HepG2 (cell line): ENCODE measurements around the gene SMIM36. TPM values are rescaled to one million over a fixed set of nuclear protein-coding genes. Genes with fewer than 3 reads are reported as not detected.

Experiments used
- CREB1 ChIP-seq, 2 experiments: fragments of 450-650 bp in 1 of 2; IDR thresholded peaks; 2 replicates each; pipeline ENCODE4 v1.6.1; 2016 to 2017; ENCODE audit warnings: control low read depth in 1 of 2, mild to moderate bottlenecking in 1 of 2, missing compliant biosample characterization in 1 of 2, missing genetic modification characterization in 1 of 2
- ELF3 ChIP-seq: IDR thresholded peaks from 2 replicates; pipeline ENCODE4 v1.6.1; 2016; ENCODE audit warnings: missing genetic modification reagents, missing compliant biosample characterization
- ERF ChIP-seq: IDR thresholded peaks from 2 replicates; pipeline ENCODE4 v1.6.1; 2018; ENCODE audit warnings: missing biosample characterization, missing genetic modification reagents
- HDAC6 ChIP-seq: fragments of 200-600 bp; sonication (generic); IDR thresholded peaks from 2 replicates; pipeline ENCODE4 v1.7.0; 2017; ENCODE audit warnings: mild to moderate bottlenecking, antibody characterized with exemption, low read length, low read depth
- HNRNPLL ChIP-seq: fragments of 200-400 bp; formaldehyde crosslinking; IDR thresholded peaks from 2 replicates; pipeline ENCODE4 v1.6.1; 2017; ENCODE audit warnings: mild to moderate bottlenecking, low read depth, low read length; ENCODE audit not compliant: poor library complexity, severe bottlenecking
- JDP2 ChIP-seq: sonication (generic); formaldehyde crosslinking; IDR thresholded peaks from 2 replicates; pipeline ENCODE4 v1.8.1; 2022; ENCODE audit warnings: missing genetic modification reagents, borderline replicate concordance
- MED1 ChIP-seq: sonication (generic); formaldehyde crosslinking; IDR thresholded peaks from 2 replicates; pipeline ENCODE4 v1.4.0; 2020; ENCODE audit warnings: missing genetic modification reagents
- PPARG ChIP-seq: conservative IDR thresholded peaks from 2 replicates; pipeline ENCODE4 v1.6.1; 2016; ENCODE audit warnings: missing biosample characterization, missing genetic modification reagents
- RXRA ChIP-seq: sonication (generic); formaldehyde crosslinking; IDR thresholded peaks from 2 replicates; pipeline ENCODE4 v1.5.1; 2020; ENCODE audit warnings: missing genetic modification reagents
- SOX13 ChIP-seq, 3 experiments: fragments of 450-650 bp in 1 of 3; sonication (generic) in 1 of 3; formaldehyde crosslinking in 1 of 3; IDR thresholded peaks in 2 of 3; conservative IDR thresholded peaks in 1 of 3; 2 replicates each; pipeline versions ENCODE4 v1.5.0 to v1.6.1; 2016 to 2020; ENCODE audit warnings: antibody characterized with exemption in 1 of 3, mild to moderate bottlenecking in 1 of 3, missing compliant biosample characterization in 1 of 3, missing genetic modification reagents in 1 of 3, moderate library complexity in 1 of 3
- ZKSCAN1 ChIP-seq: fragments of 150-350 bp; IDR thresholded peaks from 2 replicates; pipeline ENCODE4 v1.6.1; 2014; ENCODE audit warnings: low read length
- ZNF121 ChIP-seq: sonication (generic); formaldehyde crosslinking; IDR thresholded peaks from 2 replicates; pipeline ENCODE4 v1.5.0; 2020; ENCODE audit warnings: mild to moderate bottlenecking, missing genetic modification reagents
- ZNF235 ChIP-seq: sonication (generic); formaldehyde crosslinking; IDR thresholded peaks from 2 replicates; pipeline ENCODE4 v1.8.1; 2023; ENCODE audit warnings: mild to moderate bottlenecking, missing genetic modification reagents, borderline replicate concordance
- ZNF720 ChIP-seq: sonication (generic); formaldehyde crosslinking; IDR thresholded peaks from 2 replicates; pipeline ENCODE4 v1.4.0; 2020; ENCODE audit warnings: missing genetic modification reagents
- ZNF772 ChIP-seq: sonication (generic); formaldehyde crosslinking; IDR thresholded peaks from 2 replicates; pipeline ENCODE4 v1.5.0; 2020; ENCODE audit warnings: mild to moderate bottlenecking, missing genetic modification reagents
- ZNF790 ChIP-seq: sonication (generic); formaldehyde crosslinking; IDR thresholded peaks from 2 replicates; pipeline ENCODE4 v1.8.0; 2022; ENCODE audit warnings: missing genetic modification reagents, mild to moderate bottlenecking, borderline replicate concordance
- ZNF850 ChIP-seq: sonication (generic); formaldehyde crosslinking; conservative IDR thresholded peaks from 2 replicates; pipeline ENCODE4 v1.9.0; 2021; ENCODE audit warnings: mild to moderate bottlenecking, missing genetic modification reagents
- ZSCAN22 ChIP-seq: sonication (generic); formaldehyde crosslinking; IDR thresholded peaks from 2 replicates; pipeline ENCODE4 v1.4.0; 2020; ENCODE audit warnings: mild to moderate bottlenecking, missing genetic modification reagents
- polyA plus RNA-seq, 8 experiments: library from polyadenylated mRNA; depleted of rRNA in 3 of 8; stranded (reverse) in 7 of 8; unstranded in 1 of 8; fragments of >200 nt; fragmentation: Illumina TruSeq in 4 of 8; extraction: Trizol in 4 of 8; gene quantifications; 2 replicates each; pipeline versions ENCODE4 v1.2.1 to v1.2.3, GENCODE V29; 2011 to 2016; ENCODE audit warnings: low read depth in 4 of 8, missing spikeins in 1 of 8, mixed read lengths in 1 of 8; ENCODE audit not compliant: insufficient read depth in 1 of 8
- total RNA-seq, 5 experiments: library from RNA; depleted of rRNA; stranded (reverse); fragments of >200 nt; fragmentation: Illumina TruSeq; extraction: Trizol; gene quantifications; 2 replicates each; pipeline ENCODE4 v1.2.3, GENCODE V29; 2016; ENCODE audit warnings: low read depth in 1 of 5
- TF ChIP-seq, protein P1 (sequence below): sonication (generic); formaldehyde crosslinking; IDR thresholded peaks from 2 replicates; pipeline ENCODE4 v1.4.0; 2020; ENCODE audit warnings: missing genetic modification reagents, borderline replicate concordance
- TF ChIP-seq, protein P2 (sequence below): sonication (generic); formaldehyde crosslinking; IDR thresholded peaks from 2 replicates; pipeline ENCODE4 v1.4.0; 2020; ENCODE audit warnings: missing genetic modification reagents, mild to moderate bottlenecking, borderline replicate concordance
- TF ChIP-seq, protein P3 (sequence below): sonication (generic); formaldehyde crosslinking; IDR thresholded peaks from 2 replicates; pipeline ENCODE4 v1.5.0; 2020; ENCODE audit warnings: mild to moderate bottlenecking, missing genetic modification reagents, moderate library complexity
- TF ChIP-seq, protein P4 (sequence below): sonication (generic); formaldehyde crosslinking; IDR thresholded peaks from 2 replicates; pipeline ENCODE4 v1.5.0; 2020; ENCODE audit warnings: missing genetic modification reagents

SMIM36 gene
- total and polyA plus RNA-seq, 2 of the 13 experiments (the other 11 are each of a cell fraction or from before 2014, with no cell fraction given), result not detected

DNA sequence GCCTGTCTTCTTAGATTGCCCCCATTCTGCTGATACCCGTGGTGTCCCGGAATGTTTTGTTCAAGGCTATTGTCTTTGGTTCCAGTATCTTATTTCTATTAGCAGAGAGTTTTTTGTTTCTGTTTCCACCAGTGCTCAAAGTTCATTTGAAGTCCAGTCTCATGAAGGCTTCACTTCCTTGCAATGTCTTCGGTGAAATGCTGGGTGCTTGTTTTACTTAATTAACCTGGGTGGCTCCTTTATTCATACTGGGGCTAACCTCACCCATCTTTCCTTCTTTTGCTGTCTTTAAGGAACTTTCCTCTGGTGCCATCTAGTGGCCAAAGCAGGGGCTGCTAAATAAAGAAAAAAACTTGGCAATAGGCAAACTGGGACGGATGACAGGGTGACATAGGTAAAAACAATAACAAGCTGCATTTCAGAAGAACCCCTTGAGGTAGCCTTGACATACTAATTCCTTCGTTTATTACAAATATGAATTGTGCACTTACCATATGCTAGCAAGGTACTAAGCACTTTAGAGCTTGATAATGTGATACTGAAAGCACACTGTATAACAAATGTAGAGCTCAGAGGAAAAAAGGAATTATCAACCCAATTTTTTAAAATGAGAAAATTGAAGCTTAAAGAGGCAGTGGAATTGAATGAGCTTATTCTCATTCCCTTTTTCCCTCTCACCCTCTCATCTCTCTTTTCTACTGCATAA is 2.8 kb upstream of the SMIM36 start (continued):
- TF ChIP-seq, protein P1, sequence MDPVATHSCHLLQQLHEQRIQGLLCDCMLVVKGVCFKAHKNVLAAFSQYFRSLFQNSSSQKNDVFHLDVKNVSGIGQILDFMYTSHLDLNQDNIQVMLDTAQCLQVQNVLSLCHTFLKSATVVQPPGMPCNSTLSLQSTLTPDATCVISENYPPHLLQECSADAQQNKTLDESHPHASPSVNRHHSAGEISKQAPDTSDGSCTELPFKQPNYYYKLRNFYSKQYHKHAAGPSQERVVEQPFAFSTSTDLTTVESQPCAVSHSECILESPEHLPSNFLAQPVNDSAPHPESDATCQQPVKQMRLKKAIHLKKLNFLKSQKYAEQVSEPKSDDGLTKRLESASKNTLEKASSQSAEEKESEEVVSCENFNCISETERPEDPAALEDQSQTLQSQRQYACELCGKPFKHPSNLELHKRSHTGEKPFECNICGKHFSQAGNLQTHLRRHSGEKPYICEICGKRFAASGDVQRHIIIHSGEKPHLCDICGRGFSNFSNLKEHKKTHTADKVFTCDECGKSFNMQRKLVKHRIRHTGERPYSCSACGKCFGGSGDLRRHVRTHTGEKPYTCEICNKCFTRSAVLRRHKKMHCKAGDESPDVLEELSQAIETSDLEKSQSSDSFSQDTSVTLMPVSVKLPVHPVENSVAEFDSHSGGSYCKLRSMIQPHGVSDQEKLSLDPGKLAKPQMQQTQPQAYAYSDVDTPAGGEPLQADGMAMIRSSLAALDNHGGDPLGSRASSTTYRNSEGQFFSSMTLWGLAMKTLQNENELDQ (CRISPR knock-in tag), result no peak
- TF ChIP-seq ZNF772 (CRISPR knock-in tag) (no peak), HNRNPLL (no peak), HDAC6 (no peak), CREB1 (IDR thresholded peaks at IDR 0.05) (no peak), CREB1 (CRISPR knock-in tag; IDR thresholded peaks at IDR 0.05) (peak; percentile 57; the same call in 1 of the 2 replicates), PPARG (CRISPR knock-in tag) (0 out of 2 replicates have a peak, but pooled peaks have one; percentile 44), ERF (peak; percentile 57; the same call in 1 of the 2 replicates), JDP2 (CRISPR knock-in tag) (no peak), ZSCAN22 (CRISPR knock-in tag) (no peak), ZKSCAN1 (no peak), RXRA (CRISPR knock-in tag) (no peak), ZNF121 (CRISPR knock-in tag) (no peak), ZNF720 (no peak), SOX13 (IDR thresholded peaks at IDR 0.05) (no peak), SOX13 (CRISPR knock-in tag; conservative IDR thresholded peaks at IDR 0.05 in 1 of 2, IDR thresholded peaks at IDR 0.05 in 1 of 2) (peak in 1 of 2 experiments; percentile 31; a peak in 1 of 4 replicates), ZNF790 (CRISPR knock-in tag) (no peak), ZNF235 (CRISPR knock-in tag) (no peak), ZNF850 (CRISPR knock-in tag) (0 out of 2 replicates have a peak, but pooled peaks have one; percentile 14), MED1 (CRISPR knock-in tag) (peak; percentile 64), ELF3 (peak; percentile 76)
- TF ChIP-seq, protein P2, sequence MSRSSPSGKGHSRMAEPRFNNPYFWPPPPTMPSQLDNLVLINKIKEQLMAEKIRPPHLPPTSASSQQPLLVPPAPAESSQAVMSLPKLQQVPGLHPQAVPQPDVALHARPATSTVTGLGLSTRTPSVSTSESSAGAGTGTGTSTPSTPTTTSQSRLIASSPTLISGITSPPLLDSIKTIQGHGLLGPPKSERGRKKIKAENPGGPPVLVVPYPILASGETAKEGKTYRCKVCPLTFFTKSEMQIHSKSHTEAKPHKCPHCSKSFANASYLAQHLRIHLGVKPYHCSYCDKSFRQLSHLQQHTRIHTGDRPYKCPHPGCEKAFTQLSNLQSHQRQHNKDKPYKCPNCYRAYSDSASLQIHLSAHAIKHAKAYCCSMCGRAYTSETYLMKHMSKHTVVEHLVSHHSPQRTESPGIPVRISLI (CRISPR knock-in tag), result peak; percentile 88; the same call in 1 of the 2 replicates
- TF ChIP-seq, protein P3, sequence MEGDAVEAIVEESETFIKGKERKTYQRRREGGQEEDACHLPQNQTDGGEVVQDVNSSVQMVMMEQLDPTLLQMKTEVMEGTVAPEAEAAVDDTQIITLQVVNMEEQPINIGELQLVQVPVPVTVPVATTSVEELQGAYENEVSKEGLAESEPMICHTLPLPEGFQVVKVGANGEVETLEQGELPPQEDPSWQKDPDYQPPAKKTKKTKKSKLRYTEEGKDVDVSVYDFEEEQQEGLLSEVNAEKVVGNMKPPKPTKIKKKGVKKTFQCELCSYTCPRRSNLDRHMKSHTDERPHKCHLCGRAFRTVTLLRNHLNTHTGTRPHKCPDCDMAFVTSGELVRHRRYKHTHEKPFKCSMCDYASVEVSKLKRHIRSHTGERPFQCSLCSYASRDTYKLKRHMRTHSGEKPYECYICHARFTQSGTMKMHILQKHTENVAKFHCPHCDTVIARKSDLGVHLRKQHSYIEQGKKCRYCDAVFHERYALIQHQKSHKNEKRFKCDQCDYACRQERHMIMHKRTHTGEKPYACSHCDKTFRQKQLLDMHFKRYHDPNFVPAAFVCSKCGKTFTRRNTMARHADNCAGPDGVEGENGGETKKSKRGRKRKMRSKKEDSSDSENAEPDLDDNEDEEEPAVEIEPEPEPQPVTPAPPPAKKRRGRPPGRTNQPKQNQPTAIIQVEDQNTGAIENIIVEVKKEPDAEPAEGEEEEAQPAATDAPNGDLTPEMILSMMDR (CRISPR knock-in tag), result peak; percentile 93
- TF ChIP-seq, protein P4, sequence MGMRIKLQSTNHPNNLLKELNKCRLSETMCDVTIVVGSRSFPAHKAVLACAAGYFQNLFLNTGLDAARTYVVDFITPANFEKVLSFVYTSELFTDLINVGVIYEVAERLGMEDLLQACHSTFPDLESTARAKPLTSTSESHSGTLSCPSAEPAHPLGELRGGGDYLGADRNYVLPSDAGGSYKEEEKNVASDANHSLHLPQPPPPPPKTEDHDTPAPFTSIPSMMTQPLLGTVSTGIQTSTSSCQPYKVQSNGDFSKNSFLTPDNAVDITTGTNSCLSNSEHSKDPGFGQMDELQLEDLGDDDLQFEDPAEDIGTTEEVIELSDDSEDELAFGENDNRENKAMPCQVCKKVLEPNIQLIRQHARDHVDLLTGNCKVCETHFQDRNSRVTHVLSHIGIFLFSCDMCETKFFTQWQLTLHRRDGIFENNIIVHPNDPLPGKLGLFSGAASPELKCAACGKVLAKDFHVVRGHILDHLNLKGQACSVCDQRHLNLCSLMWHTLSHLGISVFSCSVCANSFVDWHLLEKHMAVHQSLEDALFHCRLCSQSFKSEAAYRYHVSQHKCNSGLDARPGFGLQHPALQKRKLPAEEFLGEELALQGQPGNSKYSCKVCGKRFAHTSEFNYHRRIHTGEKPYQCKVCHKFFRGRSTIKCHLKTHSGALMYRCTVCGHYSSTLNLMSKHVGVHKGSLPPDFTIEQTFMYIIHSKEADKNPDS (CRISPR knock-in tag), result no peak
